ENCODE data around the gene SLC2A13.

GRCh38 chr12:39763071-39763889, 342.6 kb downstream of the SLC2A13 start:
- TF ChIP-seq CTCF (IDR thresholded peaks at IDR 0.05; ENCODE audit: low read depth, low read length, missing input control) (no peak), GABPA (IDR thresholded peaks at IDR 0.05 in 1 of 2, conservative IDR thresholded peaks at IDR 0.05 in 1 of 2) (no peak), SP1 (IDR thresholded peaks at IDR 0.05) (no peak)
